Stimulated activated CD4-positive, alpha-beta T cell treated with anti-CD3 and anti-CD28 coated beads, Interleukin-12 subunit alpha, Interleukin-12 subunit beta, amount 100 ng/mL, for 4 hours (primary cell): Measurements from ENCODE around the gene FBLN1.
"Not testable (repeated sequence)": the region's sequence is repeated elsewhere in the genome, so short reads cannot be mapped to it uniquely, and the experiment has no call there.

Experiments used
- DNase-seq: peaks from one replicate; pipeline ENCODE4 v3.0.0-alpha.2; 2020

FBLN1 gene

GRCh38 chr22:45548991-45549761 lies 46.5 kb downstream of the FBLN1 start:
- DNase-seq = no peak

- DNase-seq = no peak
Measured at GRCh38 chr22:45549762-45550378, 47.2 kb downstream of the FBLN1 start.

- DNase-seq = no peak
Measured at GRCh38 chr22:45550416-45550815, 47.7 kb downstream of the FBLN1 start.

GRCh38 chr22:45550891-45551290 lies 48.2 kb downstream of the FBLN1 start:
- no peak for DNase-seq

- no peak for DNase-seq
Measured at GRCh38 chr22:45551310-45552016, 48.8 kb downstream of the FBLN1 start.

- DNase-seq = no peak
Measured at GRCh38 chr22:45552017-45552411, 49.3 kb downstream of the FBLN1 start.

GRCh38 chr22:45552580-45553350 lies 50.1 kb downstream of the FBLN1 start:
- DNase-seq = no peak

GRCh38 chr22:45553351-45554039 lies 50.8 kb downstream of the FBLN1 start:
- peak; percentile 48 for DNase-seq

GRCh38 chr22:45554040-45554406 lies 51.3 kb downstream of the FBLN1 start:
- DNase-seq = no peak

- no peak for DNase-seq
Measured at GRCh38 chr22:45554861-45555260, 52.2 kb downstream of the FBLN1 start.

- DNase-seq = not testable (repeated sequence)
Measured at GRCh38 chr22:45557926-45558325, 55.2 kb downstream of the FBLN1 start.

GRCh38 chr22:45560092-45560491 lies 57.4 kb downstream of the FBLN1 start:
- not testable (repeated sequence) for DNase-seq

GRCh38 chr22:45560761-45561160 lies 58.1 kb downstream of the FBLN1 start:
- not testable (repeated sequence) for DNase-seq

- DNase-seq = no peak
Measured at GRCh38 chr22:45562102-45562501, 59.4 kb downstream of the FBLN1 start.

- DNase-seq = no peak
Measured at GRCh38 chr22:45562537-45563361, 60.1 kb downstream of the FBLN1 start.

- no peak for DNase-seq
Measured at GRCh38 chr22:45563362-45564040, 60.8 kb downstream of the FBLN1 start.

- no peak for DNase-seq
Measured at GRCh38 chr22:45564349-45565030, 61.8 kb downstream of the FBLN1 start.

GRCh38 chr22:45565171-45565570 lies 62.5 kb downstream of the FBLN1 start:
- DNase-seq = no peak

GRCh38 chr22:45565973-45566372 lies 63.3 kb downstream of the FBLN1 start:
- DNase-seq = no peak

GRCh38 chr22:45568213-45568612 lies 65.5 kb downstream of the FBLN1 start:
- no peak for DNase-seq
